Measurements from ENCODE around the gene TRPC4AP.
A peak's percentile ranks its signal among the peaks of the same experiment; 100 is the strongest.
"Not testable (repeated sequence)": the region's sequence is repeated elsewhere in the genome, so short reads cannot be mapped to it uniquely, and the experiment has no call there.

Gene TRPC4AP

GRCh38 chr20:35092524-35093266, at the start of gene TRPC4AP:
TSS of gene TRPC4AP (minus strand) at chr20:35092807. CDS start at chr20:35092781, 26 bp downstream.
- peak; percentile 81 for DNase-seq (ENCODE audit: low read depth)

- DNase-seq (ENCODE audit: low read depth): no peak
These were observed 43.4 kb upstream of the TRPC4AP start for GRCh38 chr20:35135867-35136586.

GRCh38 chr20:35134880-35135279, 42.3 kb upstream of the TRPC4AP start:
- no peak for DNase-seq (ENCODE audit: low read depth)

- no peak for DNase-seq (ENCODE audit: low read depth)
These were observed 41.9 kb upstream of the TRPC4AP start for GRCh38 chr20:35134472-35134871.

GRCh38 chr20:35133735-35134134, 41.1 kb upstream of the TRPC4AP start:
- no peak for DNase-seq (ENCODE audit: low read depth)

GRCh38 chr20:35133031-35133430, 40.4 kb upstream of the TRPC4AP start:
- no peak for DNase-seq (ENCODE audit: low read depth)

GRCh38 chr20:35131934-35132333, 39.3 kb upstream of the TRPC4AP start:
- DNase-seq (ENCODE audit: low read depth): no peak

- no peak for DNase-seq (ENCODE audit: low read depth)
These were observed 37.1 kb upstream of the TRPC4AP start for GRCh38 chr20:35129647-35130069.

GRCh38 chr20:35125753-35126152, 33.1 kb upstream of the TRPC4AP start:
- DNase-seq (ENCODE audit: low read depth): no peak

GRCh38 chr20:35122756-35123405, 30.3 kb upstream of the TRPC4AP start:
- DNase-seq (ENCODE audit: low read depth): no peak

GRCh38 chr20:35121186-35121585, 28.6 kb upstream of the TRPC4AP start:
- no peak for DNase-seq (ENCODE audit: low read depth)

- no peak for DNase-seq (ENCODE audit: low read depth)
These were observed 27.6 kb upstream of the TRPC4AP start for GRCh38 chr20:35120012-35120701.

- no peak for DNase-seq (ENCODE audit: low read depth)
These were observed 25.0 kb upstream of the TRPC4AP start for GRCh38 chr20:35117629-35118028.

- no peak for DNase-seq (ENCODE audit: low read depth)
These were observed 24.6 kb upstream of the TRPC4AP start for GRCh38 chr20:35117196-35117595.

- DNase-seq (ENCODE audit: low read depth): no peak
These were observed 23.7 kb upstream of the TRPC4AP start for GRCh38 chr20:35116258-35116657.

- DNase-seq (ENCODE audit: low read depth): no peak
These were observed 23.0 kb upstream of the TRPC4AP start for GRCh38 chr20:35115606-35116005.

- not testable (repeated sequence) for DNase-seq (ENCODE audit: low read depth)
These were observed 19.7 kb upstream of the TRPC4AP start for GRCh38 chr20:35112276-35112675.

GRCh38 chr20:35111141-35111888, 18.7 kb upstream of the TRPC4AP start:
- DNase-seq (ENCODE audit: low read depth): peak; percentile 58

- no peak for DNase-seq (ENCODE audit: low read depth)
These were observed 16.3 kb upstream of the TRPC4AP start for GRCh38 chr20:35108921-35109320.

- DNase-seq (ENCODE audit: low read depth): no peak
These were observed 14.3 kb upstream of the TRPC4AP start for GRCh38 chr20:35106827-35107380.

GRCh38 chr20:35104685-35105295, 12.2 kb upstream of the TRPC4AP start:
- DNase-seq (ENCODE audit: low read depth): no peak
